NCI-H82 (cell line): ENCODE results near the gene HRAS.

Experiments used
- DNase-seq: peaks from one replicate; lab custom pipeline; 2025; lab: John Stamatoyannopoulos, UW

Gene HRAS

GRCh38 chr11:494761-495536 lies 40.4 kb downstream of the HRAS start:
- DNase-seq = no peak

DNA sequence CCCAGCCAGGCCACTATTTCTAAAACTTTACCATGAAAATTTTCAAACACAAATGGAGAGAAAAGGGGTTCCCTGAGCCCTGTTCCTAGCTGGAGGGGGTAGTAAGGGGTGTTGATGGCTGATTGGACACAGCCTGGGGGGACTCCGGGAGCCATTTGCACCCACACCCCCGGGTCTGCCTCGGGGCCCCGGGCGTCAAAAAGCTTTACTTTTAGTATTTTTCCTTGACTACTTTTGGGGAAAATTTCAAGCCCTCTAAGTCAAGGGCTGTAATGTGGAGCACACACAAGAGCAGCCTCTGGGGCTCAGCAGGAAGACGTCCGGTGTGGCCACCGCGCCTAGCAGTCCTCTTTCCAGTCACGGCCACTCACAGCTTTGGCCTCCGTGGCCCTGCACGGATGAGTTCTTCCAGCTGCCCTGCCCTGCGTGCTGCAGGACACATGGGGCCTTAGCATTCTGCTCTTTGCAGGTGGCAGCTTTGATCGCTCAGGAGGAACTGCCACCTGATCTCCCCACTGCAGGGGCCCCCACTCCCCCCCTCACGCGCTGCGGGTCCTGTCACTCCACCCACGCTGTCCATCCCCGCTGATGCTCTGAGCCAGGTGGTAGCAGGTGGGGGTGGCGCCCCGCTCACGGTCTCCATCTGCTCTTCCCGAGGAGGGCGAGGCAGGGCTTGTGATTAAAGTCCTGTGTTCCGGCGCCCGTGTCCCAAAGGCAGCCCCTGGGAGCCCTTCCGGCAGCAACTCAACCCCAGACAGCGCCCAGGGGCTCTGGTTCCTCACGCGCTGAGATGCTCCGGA lies 42.7 kb downstream of the HRAS start:
- DNase-seq = no peak

DNA sequence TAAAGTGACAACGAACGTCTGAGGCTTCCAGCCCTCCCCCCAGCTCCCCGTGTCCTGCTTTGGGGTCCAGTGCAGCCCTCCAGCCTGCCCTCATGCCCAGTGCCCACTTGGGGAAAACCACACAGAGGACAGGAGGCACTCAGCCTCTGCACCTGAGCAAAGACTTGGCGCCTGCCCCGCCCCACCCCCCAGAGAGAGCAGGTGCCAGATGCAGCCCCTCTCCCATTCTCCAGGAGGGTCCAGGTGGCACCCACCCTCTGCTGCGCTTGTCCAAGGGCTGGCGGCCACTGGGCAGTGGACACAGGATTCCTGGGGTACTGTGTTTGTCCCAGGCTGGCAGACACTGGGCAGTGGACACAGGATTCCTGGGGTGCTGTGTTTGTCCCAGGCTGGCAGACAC lies 44.0 kb downstream of the HRAS start:
- no peak for DNase-seq

GRCh38 chr11:490930-491260 lies 44.5 kb downstream of the HRAS start:
- DNase-seq = no peak

- no peak for DNase-seq
Observed at GRCh38 chr11:490186-490929, 45.0 kb downstream of the HRAS start.

DNA sequence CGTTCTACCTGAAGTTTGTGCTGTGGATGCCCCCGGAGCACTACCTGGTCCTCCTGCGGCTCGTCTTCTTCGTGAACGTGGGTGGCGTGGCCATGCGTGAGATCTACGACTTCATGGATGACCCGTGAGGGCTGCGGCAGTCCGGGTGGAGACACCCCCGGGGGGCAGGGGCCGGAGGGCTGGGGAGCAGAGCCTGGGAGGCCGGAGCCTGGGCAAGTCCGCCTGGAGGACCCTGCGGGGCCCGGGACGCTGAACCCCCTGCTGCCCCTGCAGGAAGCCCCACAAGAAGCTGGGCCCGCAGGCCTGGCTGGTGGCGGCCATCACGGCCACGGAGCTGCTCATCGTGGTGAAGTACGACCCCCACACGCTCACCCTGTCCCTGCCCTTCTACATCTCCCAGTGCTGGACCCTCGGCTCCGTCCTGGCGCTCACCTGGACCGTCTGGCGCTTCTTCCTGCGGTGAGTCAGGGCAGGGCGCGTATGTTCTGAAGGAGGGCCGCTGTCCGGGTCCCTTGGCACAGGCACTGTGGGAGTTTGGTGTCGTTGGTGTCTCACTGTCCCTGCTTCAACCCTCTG lies 45.7 kb downstream of the HRAS start:
- no peak for DNase-seq

- DNase-seq = no peak
Observed at GRCh38 chr11:488992-489391, 46.4 kb downstream of the HRAS start.

GRCh38 chr11:488579-488978 lies 46.8 kb downstream of the HRAS start:
- no peak for DNase-seq

DNA sequence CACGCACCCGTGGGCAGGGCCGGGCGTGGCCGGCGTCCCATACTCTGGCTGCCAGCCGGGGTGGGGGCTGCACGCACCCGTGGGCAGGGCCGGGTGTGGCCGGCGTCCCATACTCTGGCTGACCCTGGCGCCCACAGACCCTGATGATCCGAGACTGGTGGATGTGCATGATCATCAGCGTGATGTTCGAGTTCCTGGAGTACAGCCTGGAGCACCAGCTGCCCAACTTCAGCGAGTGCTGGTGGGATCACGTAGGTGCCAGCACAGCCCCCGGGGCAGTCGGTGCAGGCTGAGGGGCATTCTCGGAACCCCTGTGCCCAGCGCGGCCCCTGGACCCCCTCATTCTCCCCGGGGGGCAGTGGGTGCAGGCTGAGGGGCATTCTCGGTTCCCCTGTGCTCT lies 47.3 kb downstream of the HRAS start:
- no peak for DNase-seq

DNA sequence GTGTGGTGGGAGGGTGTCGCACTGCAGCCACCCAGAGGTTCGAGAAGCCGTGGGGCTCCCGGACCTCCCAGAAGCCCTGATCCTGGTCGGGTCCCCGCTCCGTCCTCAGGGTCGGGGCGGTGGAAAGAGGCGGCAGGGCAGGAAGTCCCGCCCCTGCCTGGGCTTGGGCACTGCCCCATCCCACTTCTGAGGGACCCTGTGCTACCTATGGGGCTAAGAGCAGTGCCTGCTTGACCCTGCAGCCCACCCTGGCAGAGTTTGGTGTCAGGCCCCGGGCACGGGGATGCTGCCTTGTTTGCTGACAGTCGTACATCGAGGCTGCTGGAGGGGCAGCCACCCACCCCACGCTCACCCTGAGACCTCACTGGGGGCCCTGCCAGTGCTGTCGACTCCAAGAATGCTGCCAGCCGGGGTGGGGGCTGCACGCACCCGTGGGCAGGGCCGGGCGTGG lies 47.8 kb downstream of the HRAS start:
- DNase-seq = no peak

- DNase-seq = no peak
Observed at GRCh38 chr11:486189-486588, 49.2 kb downstream of the HRAS start.

DNA sequence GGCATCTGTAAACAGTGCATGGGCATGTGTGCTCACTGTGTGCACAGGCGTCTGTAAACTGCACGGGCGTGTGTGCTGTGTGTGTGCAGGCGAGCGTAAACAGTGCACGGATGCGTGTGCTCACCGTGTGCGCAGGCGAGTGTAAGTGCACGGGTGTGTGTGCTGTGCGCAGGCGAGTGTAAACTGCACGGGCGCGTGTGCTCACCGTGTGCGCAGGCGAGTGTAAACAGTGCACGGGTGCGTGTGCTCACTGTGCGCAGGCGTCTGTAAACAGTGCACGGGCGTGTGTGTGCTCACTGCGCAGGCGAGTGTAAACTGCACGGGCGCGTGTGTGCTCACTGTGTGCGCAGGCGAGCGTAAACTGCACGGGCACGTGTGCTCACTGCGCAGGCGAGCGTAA lies 50.8 kb downstream of the HRAS start:
- no peak for DNase-seq
